CD14-positive monocyte (primary cell): ENCODE data around the gene DIPK2A. TPM values are rescaled to one million over a fixed set of nuclear protein-coding genes. Genes with fewer than 3 reads are reported as not detected.
A peak's percentile ranks its signal among the peaks of the same experiment; 100 is the strongest.

Experiments
- DNase-seq, 3 donors: peaks; one replicate each; pipeline ENCODE4 v3.0.0-alpha.2; 2011 to 2022
- H2AFZ ChIP-seq: 2 replicates; pipeline ENCODE4 v1.6.0; 2012; ENCODE audit warnings: mild to moderate bottlenecking, low read depth, low read length, inconsistent platforms; ENCODE audit not compliant: insufficient read depth, poor library complexity, severe bottlenecking
- H3K27ac ChIP-seq, 2 donors: 1 replicate in 1 of 2; 2 replicates in 1 of 2; pipeline ENCODE4 v1.5.1; 2012 to 2013; ENCODE audit warnings: low read length in 2 of 2, control low read depth in 1 of 2, inconsistent platforms in 1 of 2, low read depth in 1 of 2, mild to moderate bottlenecking in 1 of 2
- H3K27me3 ChIP-seq, 2 donors: one replicate each; pipeline versions ENCODE4 v1.6.0 to v1.6.1; 2011 to 2013; ENCODE audit warnings: low read length in 2 of 2; ENCODE audit not compliant: control insufficient read depth in 2 of 2, insufficient read depth in 2 of 2
- H3K36me3 ChIP-seq, 2 donors: replicated peaks in 1 of 2; 1 replicate in 1 of 2; 2 replicates in 1 of 2; pipeline versions ENCODE4 v1.5.1 to v1.6.1; 2012 to 2013; ENCODE audit warnings: low read length in 2 of 2, control low read depth in 1 of 2, inconsistent platforms in 1 of 2, mild to moderate bottlenecking in 1 of 2; ENCODE audit not compliant: insufficient read depth in 2 of 2, control insufficient read depth in 1 of 2
- H3K4me1 ChIP-seq, 2 donors: 1 replicate in 1 of 2; 2 replicates in 1 of 2; pipeline versions ENCODE4 v1.5.1 to v1.6.1; 2012 to 2013; ENCODE audit warnings: low read length in 2 of 2, control low read depth in 1 of 2, inconsistent platforms in 1 of 2, mild to moderate bottlenecking in 1 of 2, moderate library complexity in 1 of 2; ENCODE audit not compliant: insufficient read depth in 2 of 2, control insufficient read depth in 1 of 2
- H3K4me2 ChIP-seq: replicated peaks from 2 replicates; pipeline ENCODE3; 2012; ENCODE audit warnings: low read length, moderate library complexity, mild to moderate bottlenecking; ENCODE audit not compliant: poor library complexity, severe bottlenecking; ENCODE audit errors: extremely low read depth
- H3K4me3 ChIP-seq, 3 experiments: fragments of 200-600 bp in 1 of 3; sonication (generic) in 1 of 3; replicated peaks in 1 of 3; 1 replicate in 2 of 3; 2 replicates in 1 of 3; pipeline ENCODE4 v1.5.1; 2011 to 2013; ENCODE audit warnings: low read length in 3 of 3, mild to moderate bottlenecking in 3 of 3, control low read depth in 2 of 3, low read depth in 2 of 3, inconsistent platforms in 1 of 3, moderate library complexity in 1 of 3
- H3K79me2 ChIP-seq: 2 replicates; pipeline ENCODE4 v1.6.0; 2012; ENCODE audit warnings: mild to moderate bottlenecking, control low read depth, inconsistent platforms, low read length, moderate library complexity; ENCODE audit not compliant: insufficient read depth
- H3K9ac ChIP-seq: 2 replicates; pipeline ENCODE4 v1.6.0; 2017; ENCODE audit warnings: low read length, mild to moderate bottlenecking; ENCODE audit not compliant: insufficient read depth, poor library complexity, severe bottlenecking
- H3K9me3 ChIP-seq, 2 donors: replicated peaks in 1 of 2; 1 replicate in 1 of 2; 2 replicates in 1 of 2; pipeline versions ENCODE4 v1.5.1 to v1.6.1; 2012 to 2013; ENCODE audit warnings: low read length in 2 of 2, control low read depth in 1 of 2; ENCODE audit not compliant: control insufficient read depth in 1 of 2, insufficient read depth in 1 of 2
- H4K20me1 ChIP-seq: 2 replicates; pipeline ENCODE4 v1.6.0; 2012; ENCODE audit warnings: mild to moderate bottlenecking, low read length, control low read depth, moderate library complexity; ENCODE audit not compliant: insufficient read depth
- H3K27ac Mint-ChIP-seq, 7 donors: one replicate each; pipeline ENCODE4 v1.8.0; 2020; ENCODE audit warnings: mild to moderate bottlenecking in 7 of 7, mixed read lengths in 7 of 7, moderate library complexity in 6 of 7, inconsistent platforms in 2 of 7
- H3K27me3 Mint-ChIP-seq, 3 donors: one replicate each; pipeline ENCODE4 v1.8.0; 2021 to 2022; ENCODE audit warnings: low read depth in 3 of 3, mild to moderate bottlenecking in 3 of 3, mixed read lengths in 3 of 3, moderate library complexity in 3 of 3, inconsistent platforms in 1 of 3
- H3K36me3 Mint-ChIP-seq, 2 donors: one replicate each; pipeline ENCODE4 v1.8.0; 2020; ENCODE audit warnings: mixed read lengths in 2 of 2, inconsistent platforms in 1 of 2, mild to moderate bottlenecking in 1 of 2
- H3K4me1 Mint-ChIP-seq: one replicate; pipeline ENCODE4 v1.8.0; 2020; ENCODE audit warnings: mild to moderate bottlenecking, mixed read lengths
- H3K4me3 Mint-ChIP-seq, 2 donors: one replicate each; pipeline ENCODE4 v1.8.0; 2020; ENCODE audit warnings: mild to moderate bottlenecking in 2 of 2, mixed read lengths in 2 of 2, moderate library complexity in 1 of 2
- H3K9me3 Mint-ChIP-seq, 7 donors: one replicate each; pipeline ENCODE4 v1.8.0; 2020 to 2022; ENCODE audit warnings: mixed read lengths in 7 of 7, mild to moderate bottlenecking in 6 of 7, moderate library complexity in 6 of 7, inconsistent platforms in 2 of 7
- CTCF ChIP-seq: fragments of 200-600 bp; IDR thresholded peaks from one replicate; pipeline ENCODE4 v1.8.0; 2022; ENCODE audit warnings: antibody characterized with exemption, mild to moderate bottlenecking
- WGBS: methylation state at CpG from one replicate; pipeline ENCODE4 v1.1.5; 2013; ENCODE audit warnings: missing lambda C conversion rate; ENCODE audit not compliant: insufficient coverage; 5-methylcytosine and 5-hydroxymethylcytosine counted together
- intact Hi-C, 2 donors: fragments of 100-400 bp; cut with micrococcal nuclease; formaldehyde crosslinking; loops; one replicate each; pipeline versions ENCODE4 v1.15.0 to v1.15.1; 2023
- polyA plus RNA-seq, 3 donors: library from polyadenylated mRNA; depleted of rRNA in 1 of 3; unstranded in 2 of 3; stranded (reverse) in 1 of 3; fragments of 300-500 nt in 2 of 3; fragments of >200 nt in 1 of 3; fragmentation: Illumina TruSeq in 2 of 3; gene quantifications; 1 replicate in 2 of 3; 2 replicates in 1 of 3; pipeline ENCODE4 v1.2.3, GENCODE V29; 2012 to 2021

DIPK2A gene
- polyA plus RNA-seq, 3 donors, result 15.4 to 26.9 (median 21.4) TPM

- peaks cover 98% of the 10 kb centered on the region for H3K79me2 ChIP-seq
- peak overlapping the region; percentile 32 to 74 (median 60) for H3K4me3 ChIP-seq
- H3K4me2 ChIP-seq, result peak overlapping the region; percentile 81
- no peak for TF ChIP-seq CTCF
- Mint-ChIP-seq H3K27me3 (no peaks in the 10 kb centered on the region), H3K27ac (peak overlapping the region; percentile 90 to 97 (median 94)), H3K4me1 (peaks cover 59% of the 10 kb centered on the region), H3K4me3 (peak overlapping the region; percentile 66 to 85), H3K36me3 (peaks cover 4 to 5% of the 10 kb centered on the region in 2 donors), H3K9me3 (peaks cover 0 to under 1% (median 0%) of the 10 kb centered on the region in 7 donors)
- no peaks in the 10 kb centered on the region for H3K9me3 ChIP-seq
- H3K9ac ChIP-seq, result peak overlapping the region; percentile 17
- H3K27ac ChIP-seq, result peak overlapping the region in 1 of 2 donors; percentile 87
- intact Hi-C loops, result loop anchor here (5.0 to 10.0 kb wide), 3 partner anchors 47 to 163 kb away; no protein-coding TSS in a partner anchor
- no peaks in the 10 kb centered on the region for H3K36me3 ChIP-seq
- H3K27me3 ChIP-seq, result no peaks in the 10 kb centered on the region
- WGBS, result no CpG with 5 or more reads among the region's 4 CpGs
- H3K4me1 ChIP-seq, result peaks cover 36 to 67% of the 10 kb centered on the region in 2 donors
- DNase-seq, result peak; percentile 61 to 93 (median 86)
- H4K20me1 ChIP-seq, result peaks cover 87% of the 10 kb centered on the region
- no peak overlapping the region for H2AFZ ChIP-seq
These were observed 6.0 kb downstream of the DIPK2A start for GRCh38 chr3:143977341-143978262.

- Histone ChIP-seq H3K79me2 (peaks cover 98% of the 10 kb centered on the region), H3K4me2 (peak overlapping the region; percentile 81), H3K27me3 (no peaks in the 10 kb centered on the region), H3K4me1 (peaks cover 39 to 72% of the 10 kb centered on the region in 2 donors), H4K20me1 (peaks cover 90% of the 10 kb centered on the region), H3K9me3 (no peaks in the 10 kb centered on the region), H3K36me3 (no peaks in the 10 kb centered on the region), H3K27ac (peak overlapping the region in 1 of 2 donors; percentile 87), H2AFZ (no peak overlapping the region), H3K9ac (peak overlapping the region; percentile 17), H3K4me3 (peak overlapping the region in 2 of 3 experiments; percentile 60 to 74)
- peaks cover 10 to 11% of the 10 kb centered on the region in 2 donors for H3K36me3 Mint-ChIP-seq
- no peak for DNase-seq
- WGBS, result no CpG with 5 or more reads among the region's 1 CpG
- peaks cover 0 to 3% (median 0%) of the 10 kb centered on the region in 7 donors for H3K9me3 Mint-ChIP-seq
- H3K27me3 Mint-ChIP-seq, result no peaks in the 10 kb centered on the region
- intact Hi-C loops, result loop anchor here (5.0 to 10.0 kb wide), 3 partner anchors 47 to 163 kb away; no protein-coding TSS in a partner anchor
- no peak for TF ChIP-seq CTCF
- peak overlapping the region; percentile 66 to 73 for H3K4me3 Mint-ChIP-seq
- peaks cover 66% of the 10 kb centered on the region for H3K4me1 Mint-ChIP-seq
- peak overlapping the region; percentile 90 to 97 (median 94) for H3K27ac Mint-ChIP-seq
These were observed 6.6 kb downstream of the DIPK2A start for GRCh38 chr3:143978263-143978631.
